Stimulated activated CD4-positive, alpha-beta T cell treated with anti-CD3 and anti-CD28 coated beads, Interleukin-1b, Interleukin-23, amount 100 ng/mL, for 4 hours (primary cell): ENCODE results near the gene COL11A2.

Experiments used
- DNase-seq, 2 donors: peaks; one replicate each; pipeline ENCODE4 v3.0.0-alpha.2; 2020; ENCODE audit warnings: low read depth in 2 of 2

The COL11A2 gene

DNA sequence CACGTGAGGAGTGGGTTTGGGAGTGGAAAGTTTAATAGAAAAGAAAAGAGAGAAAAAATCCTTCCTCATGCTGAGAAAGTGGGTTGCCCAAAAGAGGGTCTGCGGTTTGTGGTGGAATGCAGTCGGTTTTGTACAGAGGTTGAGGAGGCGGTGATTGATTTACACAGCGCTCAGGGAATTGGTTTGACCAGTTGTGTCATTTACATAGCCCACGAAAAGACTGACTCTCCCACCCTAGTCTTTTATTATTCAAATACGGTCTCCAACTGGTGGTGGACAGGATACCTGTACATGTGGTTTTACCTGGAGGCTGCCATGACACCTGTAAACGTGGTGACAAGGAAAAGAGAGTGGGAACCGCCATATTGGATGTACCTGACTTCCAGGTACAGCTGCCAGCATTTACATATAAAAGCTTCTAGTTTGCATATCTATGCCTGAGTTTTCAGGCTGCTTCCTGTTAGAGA lies 74.4 kb downstream of the COL11A2 start:
- DNase-seq: no peak

GRCh38 chr6:33116841-33117711 lies 75.2 kb downstream of the COL11A2 start:
- DNase-seq: no peak

GRCh38 chr6:33116417-33116816 lies 75.8 kb downstream of the COL11A2 start:
- no peak for DNase-seq

DNA sequence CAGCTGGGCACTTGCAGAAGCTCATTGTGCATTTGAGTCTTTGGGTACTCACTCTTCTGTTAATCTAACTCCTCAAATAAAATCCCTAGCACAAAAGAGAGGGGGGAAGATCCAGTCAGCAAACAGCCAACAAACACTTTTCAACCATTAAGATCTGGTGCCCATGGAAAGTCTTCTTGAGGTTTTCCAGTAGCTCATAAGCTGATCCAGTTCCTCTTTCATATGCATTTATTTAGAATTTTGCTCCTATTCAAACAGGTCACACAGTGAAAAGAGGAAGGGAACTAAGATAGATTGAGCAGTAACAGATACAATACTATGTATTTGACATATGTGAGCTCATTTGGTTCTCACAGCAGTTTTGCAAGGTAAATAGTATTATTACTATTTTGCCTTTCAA lies 77.9 kb downstream of the COL11A2 start:
- DNase-seq: no peak

DNA sequence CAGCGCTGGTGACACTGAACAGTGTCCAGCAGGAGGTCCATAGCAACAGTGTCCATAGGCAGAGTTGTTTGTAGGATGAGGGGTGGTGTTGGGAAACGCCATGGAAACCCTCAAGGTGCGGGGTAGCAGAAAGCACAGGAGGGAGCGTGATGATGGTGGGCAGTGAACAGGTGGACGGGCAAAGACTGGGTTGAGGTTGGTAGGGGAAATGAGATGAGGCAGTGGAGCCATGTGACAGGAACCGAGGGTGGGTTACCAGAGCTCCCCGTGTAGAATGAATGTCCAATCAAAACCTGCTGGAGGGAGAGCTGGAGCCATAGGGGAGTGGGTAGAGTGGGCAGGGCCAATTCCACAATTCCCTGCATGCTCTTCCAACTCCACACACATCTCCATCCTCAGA lies 78.5 kb downstream of the COL11A2 start:
- DNase-seq: no peak
